GM23338 (cell line): ENCODE data around the gene CDV3. TPM values are rescaled to one million over a fixed set of nuclear protein-coding genes. Genes with fewer than 3 reads are reported as not detected.

Source experiments
- ATAC-seq: fragments of 200-7000 bp; cut with Tn5 transposase; 3 replicates; pipeline ENCODE4 v1.9.1; 2020
- DNase-seq: peaks from one replicate; pipeline ENCODE4 v3.0.0-alpha.2; 2015; ENCODE audit warnings: low spot score
- H2AFZ ChIP-seq: fragments of 200-600 bp; sonication (generic); 2 replicates; pipeline ENCODE4 v1.8.0; 2016; ENCODE audit warnings: antibody characterized with exemption, mild to moderate bottlenecking, moderate library complexity
- H3F3A ChIP-seq: fragments of 200-600 bp; sonication (generic); replicated peaks from 2 replicates; pipeline ENCODE4 v1.8.0; 2017; ENCODE audit warnings: antibody characterized with exemption, mixed run types, low read depth
- H3K27ac ChIP-seq: fragments of 200-600 bp; sonication (generic); 2 replicates; pipeline ENCODE4 v1.6.1; 2016; ENCODE audit warnings: low read depth
- H3K27me3 ChIP-seq: fragments of 200-600 bp; sonication (generic); 2 replicates; pipeline ENCODE4 v1.8.0; 2016; ENCODE audit warnings: mild to moderate bottlenecking, mixed run types, moderate library complexity; ENCODE audit not compliant: insufficient read depth
- H3K36me3 ChIP-seq: fragments of 200-600 bp; sonication (generic); 2 replicates; pipeline ENCODE4 v1.8.0; 2016; ENCODE audit warnings: mild to moderate bottlenecking; ENCODE audit not compliant: insufficient read depth
- H3K4me1 ChIP-seq: fragments of 200-600 bp; sonication (generic); 2 replicates; pipeline ENCODE4 v1.8.0; 2016; ENCODE audit warnings: mild to moderate bottlenecking, moderate library complexity; ENCODE audit not compliant: insufficient read depth
- H3K4me2 ChIP-seq: fragments of 200-600 bp; sonication (generic); 2 replicates; pipeline ENCODE4 v1.7.1; 2017; ENCODE audit warnings: mixed run types
- H3K4me3 ChIP-seq: fragments of 200-600 bp; sonication (generic); 2 replicates; pipeline ENCODE4 v1.6.1; 2016; ENCODE audit warnings: mixed run types
- H3K79me2 ChIP-seq: fragments of 200-600 bp; sonication (generic); replicated peaks from 2 replicates; pipeline ENCODE4 v1.8.0; 2017; ENCODE audit warnings: mild to moderate bottlenecking; ENCODE audit not compliant: insufficient read depth
- H3K9me2 ChIP-seq: fragments of 200-600 bp; sonication (generic); 2 replicates; pipeline ENCODE4 v1.8.0; 2017; ENCODE audit not compliant: insufficient read depth
- H4K20me1 ChIP-seq: fragments of 200-600 bp; sonication (generic); replicated peaks from 2 replicates; pipeline ENCODE4 v1.8.0; 2017; ENCODE audit warnings: mild to moderate bottlenecking; ENCODE audit not compliant: insufficient read depth
- H3K27ac Mint-ChIP-seq: 2 replicates; pipeline ENCODE4 v1.8.0; 2020; ENCODE audit warnings: inconsistent platforms, mild to moderate bottlenecking, moderate library complexity, mixed read lengths
- H3K27me3 Mint-ChIP-seq: 3 replicates; pipeline ENCODE4 v1.8.0; 2022; ENCODE audit warnings: low read depth, mild to moderate bottlenecking, moderate library complexity, mixed read lengths, inconsistent platforms; ENCODE audit not compliant: insufficient read depth, poor library complexity
- H3K36me3 Mint-ChIP-seq: 3 replicates; pipeline ENCODE4 v1.8.0; 2021; ENCODE audit warnings: low read depth, mild to moderate bottlenecking, inconsistent platforms, moderate library complexity, mixed read lengths
- H3K4me1 Mint-ChIP-seq: 3 replicates; pipeline ENCODE4 v1.8.0; 2020; ENCODE audit warnings: mild to moderate bottlenecking, inconsistent platforms, mixed read lengths
- H3K4me3 Mint-ChIP-seq: 3 replicates; pipeline ENCODE4 v1.8.0; 2021; ENCODE audit warnings: moderate library complexity, mild to moderate bottlenecking, inconsistent platforms, mixed read lengths
- H3K9me3 Mint-ChIP-seq: 3 replicates; pipeline ENCODE4 v1.8.0; 2020; ENCODE audit warnings: moderate library complexity, mild to moderate bottlenecking, inconsistent platforms, mixed read lengths
- EZH2phosphoT487 ChIP-seq: fragments of 200-600 bp; sonication (generic); IDR thresholded peaks from one replicate; pipeline ENCODE4 v1.8.1; 2018; ENCODE audit warnings: antibody characterized with exemption; ENCODE audit not compliant: unreplicated experiment
- NANOG ChIP-seq: IDR thresholded peaks from 2 replicates; pipeline ENCODE4 v1.6.1; 2016; ENCODE audit warnings: antibody characterized with exemption, borderline replicate concordance
- POLR2AphosphoS5 ChIP-seq: IDR thresholded peaks from 2 replicates; pipeline ENCODE4 v1.6.1; 2016; ENCODE audit warnings: antibody characterized with exemption, low read depth
- STAT1 ChIP-seq: IDR thresholded peaks from one replicate; pipeline ENCODE4 v1.6.1; 2016; ENCODE audit warnings: antibody characterized with exemption; ENCODE audit not compliant: unreplicated experiment
- ZNF114 ChIP-seq: fragments of 250-450 bp; sonication (Bioruptor Pico); IDR thresholded peaks from 2 replicates; pipeline ENCODE4 v1.5.0; 2020; ENCODE audit warnings: mild to moderate bottlenecking, moderate library complexity
- ZNF331 ChIP-seq: fragments of 250-450 bp; sonication (Bioruptor Pico); IDR thresholded peaks from 2 replicates; pipeline ENCODE4 v1.5.0; 2020; ENCODE audit warnings: low read depth, mild to moderate bottlenecking, moderate library complexity
- polyA plus RNA-seq: library from polyadenylated mRNA; unstranded; fragments of >200 nt; fragmentation: Nextera tagmentation; extraction: Ambion mirVana; gene quantifications from 2 replicates; pipeline ENCODE4 v1.2.1, GENCODE V29; 2016
- total RNA-seq: library from RNA; depleted of rRNA; stranded (reverse); fragments of >200 nt; shearing (Covaris generic); gene quantifications from 2 replicates; pipeline ENCODE4 v1.2.3, GENCODE V29; 2014
- TF ChIP-seq, protein P1 (sequence below): IDR thresholded peaks from one replicate; pipeline ENCODE4 v1.6.1; 2018; ENCODE audit warnings: antibody characterized with exemption; ENCODE audit not compliant: unreplicated experiment
- TF ChIP-seq, protein P2 (sequence below), 2 experiments: fragments of 200-600 bp in 1 of 2; sonication (generic) in 1 of 2; conservative IDR thresholded peaks; 2 replicates each; pipeline versions ENCODE4 v1.5.1 to v1.6.1; 2016 to 2017; ENCODE audit warnings: antibody characterized with exemption in 2 of 2, low read depth in 2 of 2, mild to moderate bottlenecking in 2 of 2, moderate library complexity in 1 of 2
- TF ChIP-seq, protein P3 (sequence below): IDR thresholded peaks from 2 replicates; pipeline ENCODE4 v1.6.1; 2016; ENCODE audit warnings: antibody characterized with exemption

The CDV3 gene
- total and polyA plus RNA-seq, 2 experiments from 2014 or later = 36.6 to 119 TPM

DNA sequence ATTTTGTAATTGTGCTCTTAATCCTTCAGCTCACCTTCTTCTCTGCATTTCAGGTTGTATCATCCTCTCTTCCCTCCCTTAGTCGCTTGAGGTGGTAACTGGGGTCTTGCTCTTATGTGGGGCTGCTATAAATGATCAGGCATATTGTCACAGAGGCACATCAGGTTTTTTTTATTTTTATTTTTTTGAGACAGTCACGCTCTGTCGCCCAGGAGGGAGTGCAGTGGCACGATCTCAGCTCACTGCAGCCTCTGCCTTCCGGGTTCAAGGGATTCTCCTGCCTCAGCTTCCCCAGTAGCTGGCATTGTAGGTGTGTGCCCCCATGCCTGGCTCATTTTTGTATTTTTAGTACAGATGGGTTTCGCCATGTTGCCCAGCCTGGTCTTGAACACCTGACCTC, 9.9 kb downstream of the CDV3 start (continued):
- TF ChIP-seq EZH2phosphoT487 (no peak), ZNF114 (CRISPR knock-in tag) (no peak)
- TF ChIP-seq, protein P1, sequence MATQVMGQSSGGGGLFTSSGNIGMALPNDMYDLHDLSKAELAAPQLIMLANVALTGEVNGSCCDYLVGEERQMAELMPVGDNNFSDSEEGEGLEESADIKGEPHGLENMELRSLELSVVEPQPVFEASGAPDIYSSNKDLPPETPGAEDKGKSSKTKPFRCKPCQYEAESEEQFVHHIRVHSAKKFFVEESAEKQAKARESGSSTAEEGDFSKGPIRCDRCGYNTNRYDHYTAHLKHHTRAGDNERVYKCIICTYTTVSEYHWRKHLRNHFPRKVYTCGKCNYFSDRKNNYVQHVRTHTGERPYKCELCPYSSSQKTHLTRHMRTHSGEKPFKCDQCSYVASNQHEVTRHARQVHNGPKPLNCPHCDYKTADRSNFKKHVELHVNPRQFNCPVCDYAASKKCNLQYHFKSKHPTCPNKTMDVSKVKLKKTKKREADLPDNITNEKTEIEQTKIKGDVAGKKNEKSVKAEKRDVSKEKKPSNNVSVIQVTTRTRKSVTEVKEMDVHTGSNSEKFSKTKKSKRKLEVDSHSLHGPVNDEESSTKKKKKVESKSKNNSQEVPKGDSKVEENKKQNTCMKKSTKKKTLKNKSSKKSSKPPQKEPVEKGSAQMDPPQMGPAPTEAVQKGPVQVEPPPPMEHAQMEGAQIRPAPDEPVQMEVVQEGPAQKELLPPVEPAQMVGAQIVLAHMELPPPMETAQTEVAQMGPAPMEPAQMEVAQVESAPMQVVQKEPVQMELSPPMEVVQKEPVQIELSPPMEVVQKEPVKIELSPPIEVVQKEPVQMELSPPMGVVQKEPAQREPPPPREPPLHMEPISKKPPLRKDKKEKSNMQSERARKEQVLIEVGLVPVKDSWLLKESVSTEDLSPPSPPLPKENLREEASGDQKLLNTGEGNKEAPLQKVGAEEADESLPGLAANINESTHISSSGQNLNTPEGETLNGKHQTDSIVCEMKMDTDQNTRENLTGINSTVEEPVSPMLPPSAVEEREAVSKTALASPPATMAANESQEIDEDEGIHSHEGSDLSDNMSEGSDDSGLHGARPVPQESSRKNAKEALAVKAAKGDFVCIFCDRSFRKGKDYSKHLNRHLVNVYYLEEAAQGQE = no peak

DNA sequence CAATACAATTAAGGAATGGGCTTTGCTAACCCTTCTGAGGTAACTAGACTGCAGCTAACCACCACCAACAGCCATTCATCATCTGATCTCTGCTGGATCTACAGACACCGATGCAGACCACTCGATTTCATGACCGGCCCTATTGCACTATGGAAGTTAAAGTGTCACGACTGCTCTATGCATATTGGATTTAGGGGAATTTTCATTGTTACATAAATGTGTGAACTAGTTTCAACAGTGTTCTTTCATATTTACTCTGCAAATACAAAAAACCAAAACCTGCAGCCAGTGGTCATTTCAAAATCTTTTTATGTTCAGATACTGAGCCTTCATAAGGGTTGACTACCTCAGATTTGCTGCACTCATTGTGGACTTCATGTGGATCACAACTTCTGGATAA, 14.5 kb downstream of the CDV3 start:
- peaks cover 25% of the 10 kb centered on the region for H4K20me1 ChIP-seq
- Mint-ChIP-seq H3K36me3 (peaks cover 65% of the 10 kb centered on the region), H3K4me1 (no peaks in the 10 kb centered on the region)
- TF ChIP-seq NANOG (no peak), POLR2AphosphoS5 (no peak), ZNF331 (CRISPR knock-in tag) (no peak), EZH2phosphoT487 (no peak), ZNF114 (CRISPR knock-in tag) (no peak), STAT1 (no peak)
- TF ChIP-seq, protein P2, sequence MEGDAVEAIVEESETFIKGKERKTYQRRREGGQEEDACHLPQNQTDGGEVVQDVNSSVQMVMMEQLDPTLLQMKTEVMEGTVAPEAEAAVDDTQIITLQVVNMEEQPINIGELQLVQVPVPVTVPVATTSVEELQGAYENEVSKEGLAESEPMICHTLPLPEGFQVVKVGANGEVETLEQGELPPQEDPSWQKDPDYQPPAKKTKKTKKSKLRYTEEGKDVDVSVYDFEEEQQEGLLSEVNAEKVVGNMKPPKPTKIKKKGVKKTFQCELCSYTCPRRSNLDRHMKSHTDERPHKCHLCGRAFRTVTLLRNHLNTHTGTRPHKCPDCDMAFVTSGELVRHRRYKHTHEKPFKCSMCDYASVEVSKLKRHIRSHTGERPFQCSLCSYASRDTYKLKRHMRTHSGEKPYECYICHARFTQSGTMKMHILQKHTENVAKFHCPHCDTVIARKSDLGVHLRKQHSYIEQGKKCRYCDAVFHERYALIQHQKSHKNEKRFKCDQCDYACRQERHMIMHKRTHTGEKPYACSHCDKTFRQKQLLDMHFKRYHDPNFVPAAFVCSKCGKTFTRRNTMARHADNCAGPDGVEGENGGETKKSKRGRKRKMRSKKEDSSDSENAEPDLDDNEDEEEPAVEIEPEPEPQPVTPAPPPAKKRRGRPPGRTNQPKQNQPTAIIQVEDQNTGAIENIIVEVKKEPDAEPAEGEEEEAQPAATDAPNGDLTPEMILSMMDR (conservative IDR thresholded peaks at IDR 0.05; ENCODE audit: low read depth in 2 of 2) = no peak
- TF ChIP-seq, protein P3, sequence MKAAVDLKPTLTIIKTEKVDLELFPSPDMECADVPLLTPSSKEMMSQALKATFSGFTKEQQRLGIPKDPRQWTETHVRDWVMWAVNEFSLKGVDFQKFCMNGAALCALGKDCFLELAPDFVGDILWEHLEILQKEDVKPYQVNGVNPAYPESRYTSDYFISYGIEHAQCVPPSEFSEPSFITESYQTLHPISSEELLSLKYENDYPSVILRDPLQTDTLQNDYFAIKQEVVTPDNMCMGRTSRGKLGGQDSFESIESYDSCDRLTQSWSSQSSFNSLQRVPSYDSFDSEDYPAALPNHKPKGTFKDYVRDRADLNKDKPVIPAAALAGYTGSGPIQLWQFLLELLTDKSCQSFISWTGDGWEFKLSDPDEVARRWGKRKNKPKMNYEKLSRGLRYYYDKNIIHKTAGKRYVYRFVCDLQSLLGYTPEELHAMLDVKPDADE = no peak
- TF ChIP-seq, protein P1 = no peak

More for the DNA sequence above, 14.5 kb downstream of the CDV3 start:
- Mint-ChIP-seq H3K27ac (no peak overlapping the region), H3K27me3 (peaks cover 3% of the 10 kb centered on the region), H3K4me3 (no peak overlapping the region), H3K9me3 (no peaks in the 10 kb centered on the region)
- ATAC-seq = no peak
- H3K36me3 ChIP-seq = peaks cover 62% of the 10 kb centered on the region
- peaks cover 9% of the 10 kb centered on the region for H3K79me2 ChIP-seq
- H2AFZ ChIP-seq = no peak overlapping the region
- DNase-seq = no peak
- no peaks in the 10 kb centered on the region for H3K9me2 ChIP-seq
- no peaks in the 10 kb centered on the region for H3K27me3 ChIP-seq
- H3K4me1 ChIP-seq = no peaks in the 10 kb centered on the region; the same call in 1 of the 2 replicates
- no peak overlapping the region for H3K4me3 ChIP-seq
- H3K4me2 ChIP-seq = no peak overlapping the region
- no peaks in the 10 kb centered on the region; the same call in 1 of the 2 replicates for H3F3A ChIP-seq
- H3K27ac ChIP-seq = no peak overlapping the region
